MM.1S (cell line): ENCODE results near the gene DGKI.

ENCODE experiments used
- DNase-seq: peaks from one replicate; pipeline ENCODE4 v3.0.0-alpha.2; 2015
- H2AFZ ChIP-seq: fragments of 300-600 bp; sonication (generic); 2 replicates; pipeline ENCODE4 v1.6.0; 2016; ENCODE audit warnings: antibody characterized with exemption, low read length
- H3F3A ChIP-seq: fragments of 300-600 bp; sonication (generic); 2 replicates; pipeline ENCODE4 v1.6.1; 2016; ENCODE audit warnings: mild to moderate bottlenecking, antibody characterized with exemption, low read length, moderate library complexity, mixed read lengths; ENCODE audit not compliant: insufficient read depth
- H3K27ac ChIP-seq: fragments of 300-600 bp; sonication (generic); 2 replicates; pipeline ENCODE4 v1.5.1; 2016; ENCODE audit warnings: mild to moderate bottlenecking, low read length
- H3K27me3 ChIP-seq: fragments of 300-600 bp; sonication (generic); replicated peaks from 2 replicates; pipeline ENCODE4 v1.6.0; 2016; ENCODE audit warnings: low read length; ENCODE audit not compliant: insufficient read depth
- H3K36me3 ChIP-seq: fragments of 300-600 bp; sonication (generic); replicated peaks from 2 replicates; pipeline ENCODE4 v1.6.1; 2016; ENCODE audit warnings: mild to moderate bottlenecking, low read length, mixed read lengths; ENCODE audit not compliant: insufficient read depth
- H3K4me1 ChIP-seq: fragments of 300-600 bp; sonication (generic); 2 replicates; pipeline ENCODE4 v1.6.1; 2016; ENCODE audit warnings: low read length, mixed read lengths
- H3K4me2 ChIP-seq: fragments of 300-600 bp; sonication (generic); 2 replicates; pipeline ENCODE4 v1.6.0; 2016; ENCODE audit warnings: low read depth, low read length
- H3K4me3 ChIP-seq: fragments of 300-600 bp; sonication (generic); 2 replicates; pipeline ENCODE4 v1.5.1; 2016; ENCODE audit warnings: low read length, mixed read lengths
- H3K79me2 ChIP-seq: fragments of 300-600 bp; sonication (generic); 2 replicates; pipeline ENCODE4 v1.6.1; 2016; ENCODE audit warnings: mixed run types, low read length, mixed read lengths
- H3K9ac ChIP-seq: fragments of 300-600 bp; sonication (generic); 2 replicates; pipeline ENCODE4 v1.6.1; 2016; ENCODE audit warnings: low read length, mixed read lengths
- H3K9me2 ChIP-seq: fragments of 300-600 bp; sonication (generic); replicated peaks from 2 replicates; pipeline ENCODE4 v1.6.1; 2016; ENCODE audit warnings: mild to moderate bottlenecking, low read length, mixed read lengths; ENCODE audit not compliant: insufficient read depth
- H3K9me3 ChIP-seq: fragments of 300-600 bp; sonication (generic); replicated peaks from 2 replicates; pipeline ENCODE4 v1.6.1; 2016; ENCODE audit warnings: mild to moderate bottlenecking, low read length, mixed read lengths; ENCODE audit not compliant: insufficient read depth
- H4K20me1 ChIP-seq: fragments of 300-600 bp; sonication (generic); 2 replicates; pipeline ENCODE4 v1.6.1; 2016; ENCODE audit warnings: mild to moderate bottlenecking, low read length, moderate library complexity, mixed read lengths; ENCODE audit not compliant: insufficient read depth
- CTCF ChIP-seq: fragments of 300-600 bp; sonication (generic); IDR thresholded peaks from 2 replicates; pipeline ENCODE4 v1.5.1; 2016; ENCODE audit warnings: antibody characterized with exemption, low read length, mixed read lengths
- EZH2 ChIP-seq: fragments of 300-600 bp; sonication (generic); optimal IDR thresholded peaks from 2 replicates; pipeline ENCODE3; 2017; ENCODE audit warnings: low read depth, mild to moderate bottlenecking, antibody characterized with exemption, low read length, mixed read lengths
- EZH2phosphoT487 ChIP-seq: fragments of 300-600 bp; sonication (generic); IDR thresholded peaks from 2 replicates; pipeline ENCODE4 v1.6.1; 2018; ENCODE audit warnings: antibody characterized with exemption, low read length

DGKI gene

GRCh38 chr7:137771273-137771672, 75.5 kb downstream of the DGKI start:
- Histone ChIP-seq H3K9ac (no peak overlapping the region), H4K20me1 (no peaks in the 10 kb centered on the region)

GRCh38 chr7:137768366-137768765, 78.4 kb downstream of the DGKI start:
- Histone ChIP-seq H3K4me1 (no peaks in the 10 kb centered on the region), H3F3A (no peaks in the 10 kb centered on the region), H3K9me3 (no peaks in the 10 kb centered on the region), H2AFZ (no peak overlapping the region), H4K20me1 (no peaks in the 10 kb centered on the region), H3K27ac (no peak overlapping the region), H3K9ac (no peak overlapping the region), H3K79me2 (no peaks in the 10 kb centered on the region), H3K4me2 (no peak overlapping the region), H3K36me3 (no peaks in the 10 kb centered on the region), H3K27me3 (no peaks in the 10 kb centered on the region), H3K9me2 (no peaks in the 10 kb centered on the region), H3K4me3 (no peak overlapping the region)
- TF ChIP-seq CTCF (no peak), EZH2phosphoT487 (no peak), EZH2 (no peak)
- no peak for DNase-seq

More at GRCh38 chr7:137771273-137771672, 75.5 kb downstream of the DGKI start:
- TF ChIP-seq EZH2phosphoT487, result no peak
- no peak for TF ChIP-seq EZH2
- TF ChIP-seq CTCF, result no peak
- no peak for DNase-seq
- Histone ChIP-seq H3K27ac (no peak overlapping the region), H3K79me2 (no peaks in the 10 kb centered on the region), H3K9me3 (no peaks in the 10 kb centered on the region), H3K27me3 (no peaks in the 10 kb centered on the region), H3K9me2 (no peaks in the 10 kb centered on the region), H3F3A (no peaks in the 10 kb centered on the region), H3K4me1 (no peaks in the 10 kb centered on the region), H3K36me3 (no peaks in the 10 kb centered on the region), H2AFZ (no peak overlapping the region), H3K4me3 (no peak overlapping the region), H3K4me2 (no peak overlapping the region)

- Histone ChIP-seq H3K36me3 (no peaks in the 10 kb centered on the region), H2AFZ (no peak overlapping the region), H3K27me3 (no peaks in the 10 kb centered on the region), H3K9ac (no peak overlapping the region), H3K4me3 (no peak overlapping the region), H3K9me2 (no peaks in the 10 kb centered on the region), H3K4me2 (no peak overlapping the region), H3K27ac (no peak overlapping the region), H4K20me1 (no peaks in the 10 kb centered on the region), H3K79me2 (no peaks in the 10 kb centered on the region), H3K4me1 (no peaks in the 10 kb centered on the region), H3F3A (no peaks in the 10 kb centered on the region), H3K9me3 (no peaks in the 10 kb centered on the region)
- DNase-seq, result no peak
- no peak for TF ChIP-seq EZH2phosphoT487
- TF ChIP-seq EZH2, result no peak
- TF ChIP-seq CTCF, result no peak
Observed at GRCh38 chr7:137762334-137762733, 84.4 kb downstream of the DGKI start.
